HG02943 (cell line): ENCODE measurements around the gene SH3RF3.
A peak's percentile ranks its signal among the peaks of the same experiment; 100 is the strongest.
"Not testable (repeated sequence)": the region's sequence is repeated elsewhere in the genome, so short reads cannot be mapped to it uniquely, and the experiment has no call there.

Experiments
- ATAC-seq: cut with Tn5 transposase; IDR thresholded peaks from one replicate; pipeline ENCODE4 v1.9.1; 2021; ENCODE audit warnings: mild to moderate bottlenecking, low read depth, moderate library complexity; ENCODE audit not compliant: unreplicated experiment

The SH3RF3 gene

GRCh38 chr2:109212836-109213563 is 84.0 kb downstream of the SH3RF3 start:
- ATAC-seq = no peak

- ATAC-seq = peak; percentile 60
These were observed 84.8 kb downstream of the SH3RF3 start for GRCh38 chr2:109213646-109214433.

- ATAC-seq = no peak
These were observed 85.8 kb downstream of the SH3RF3 start for GRCh38 chr2:109214651-109215371.

- no peak for ATAC-seq
These were observed 86.9 kb downstream of the SH3RF3 start for GRCh38 chr2:109215866-109216265.

- ATAC-seq = no peak
These were observed 87.3 kb downstream of the SH3RF3 start for GRCh38 chr2:109216332-109216731.

GRCh38 chr2:109217362-109218086 is 88.5 kb downstream of the SH3RF3 start:
- ATAC-seq = no peak

- ATAC-seq = peak; percentile 47
These were observed 89.2 kb downstream of the SH3RF3 start for GRCh38 chr2:109218087-109218791.

GRCh38 chr2:109218792-109219126 is 89.8 kb downstream of the SH3RF3 start:
- ATAC-seq = no peak

GRCh38 chr2:109220860-109221259 is 91.9 kb downstream of the SH3RF3 start:
- ATAC-seq = no peak

- not testable (repeated sequence) for ATAC-seq
These were observed 92.3 kb downstream of the SH3RF3 start for GRCh38 chr2:109221316-109221715.

GRCh38 chr2:109222422-109222821 is 93.4 kb downstream of the SH3RF3 start:
- no peak for ATAC-seq

GRCh38 chr2:109222825-109223471 is 93.9 kb downstream of the SH3RF3 start:
- no peak for ATAC-seq

GRCh38 chr2:109223490-109223889 is 94.5 kb downstream of the SH3RF3 start:
- no peak for ATAC-seq

GRCh38 chr2:109224341-109224740 is 95.3 kb downstream of the SH3RF3 start:
- not testable (repeated sequence) for ATAC-seq

- no peak for ATAC-seq
These were observed 96.3 kb downstream of the SH3RF3 start for GRCh38 chr2:109225170-109225782.

GRCh38 chr2:109226128-109226527 is 97.1 kb downstream of the SH3RF3 start:
- no peak for ATAC-seq

GRCh38 chr2:109226622-109227021 is 97.6 kb downstream of the SH3RF3 start:
- no peak for ATAC-seq

- no peak for ATAC-seq
These were observed 100.2 kb downstream of the SH3RF3 start for GRCh38 chr2:109229094-109229675.

GRCh38 chr2:109230941-109231420 is 102.0 kb downstream of the SH3RF3 start:
- ATAC-seq = no peak
